RWPE2 (cell line): Measurements from ENCODE around the gene RGCC.

Experiments used
- ATAC-seq: fragments of 200-7000 bp; cut with Tn5 transposase; 3 replicates; pipeline ENCODE4 v1.9.1; 2021; ENCODE audit warnings: low read depth
- DNase-seq: peaks from one replicate; pipeline ENCODE4 v3.0.0-alpha.2; 2020; ENCODE audit warnings: low spot score
- H3K27ac ChIP-seq: fragments of 450-650 bp; 2 replicates; pipeline ENCODE4 v1.5.1; 2017; ENCODE audit warnings: mild to moderate bottlenecking; ENCODE audit not compliant: poor library complexity, severe bottlenecking
- H3K27me3 ChIP-seq: fragments of 250-450 bp; sonication (Bioruptor Pico); 2 replicates; pipeline ENCODE4 v1.5.1; 2021; ENCODE audit warnings: mild to moderate bottlenecking, moderate library complexity; ENCODE audit not compliant: insufficient read depth, poor library complexity, severe bottlenecking
- H3K36me3 ChIP-seq: fragments of 250-450 bp; sonication (Bioruptor Pico); 2 replicates; pipeline ENCODE4 v1.5.1; 2020; ENCODE audit warnings: low read depth, mild to moderate bottlenecking, moderate library complexity
- H3K4me1 ChIP-seq: fragments of 250-450 bp; sonication (Bioruptor Pico); 2 replicates; pipeline ENCODE4 v1.5.1; 2021; ENCODE audit warnings: mild to moderate bottlenecking, moderate library complexity; ENCODE audit not compliant: insufficient read depth, poor library complexity, severe bottlenecking
- H3K4me3 ChIP-seq: fragments of 250-450 bp; sonication (Bioruptor Pico); 2 replicates; pipeline ENCODE4 v1.5.1; 2021; ENCODE audit warnings: mild to moderate bottlenecking, moderate library complexity; ENCODE audit not compliant: severe bottlenecking
- H3K9me3 ChIP-seq: fragments of 250-450 bp; sonication (Bioruptor Pico); 2 replicates; pipeline ENCODE4 v1.5.1; 2021; ENCODE audit warnings: mild to moderate bottlenecking, moderate library complexity; ENCODE audit not compliant: severe bottlenecking
- CTCF ChIP-seq: fragments of 450-650 bp; IDR thresholded peaks from one replicate; pipeline ENCODE4 v1.5.1; 2017; ENCODE audit warnings: mild to moderate bottlenecking, moderate library complexity; ENCODE audit not compliant: poor library complexity, severe bottlenecking

Gene RGCC

GRCh38 chr13:41458187-41458760, 924 bp downstream of the RGCC start:
- H3K27me3 ChIP-seq: peaks cover 29% of the 10 kb centered on the region
- no peak for TF ChIP-seq CTCF
- ATAC-seq: peak; percentile 30
- H3K36me3 ChIP-seq: no peaks in the 10 kb centered on the region
- no peaks in the 10 kb centered on the region for H3K4me1 ChIP-seq
- DNase-seq: no peak
- H3K9me3 ChIP-seq: no peaks in the 10 kb centered on the region
- H3K27ac ChIP-seq: no peak overlapping the region
- H3K4me3 ChIP-seq: peak overlapping the region; percentile 31

GRCh38 chr13:41458761-41459431, 1.5 kb downstream of the RGCC start:
- TF ChIP-seq CTCF: peak; percentile 46
- ATAC-seq: peak; percentile 28; the same call in 1 of the 3 replicates

GRCh38 chr13:41459432-41460073, 2.2 kb downstream of the RGCC start:
- peaks cover 29% of the 10 kb centered on the region for H3K27me3 ChIP-seq
- H3K4me1 ChIP-seq: no peaks in the 10 kb centered on the region
- DNase-seq: no peak
- no peak for TF ChIP-seq CTCF
- no peak overlapping the region for H3K27ac ChIP-seq
- H3K36me3 ChIP-seq: no peaks in the 10 kb centered on the region
- no peak for ATAC-seq
- H3K9me3 ChIP-seq: no peaks in the 10 kb centered on the region
- no peak overlapping the region for H3K4me3 ChIP-seq

More at GRCh38 chr13:41458761-41459431, 1.5 kb downstream of the RGCC start:
- no peaks in the 10 kb centered on the region for H3K36me3 ChIP-seq
- H3K27me3 ChIP-seq: peaks cover 29% of the 10 kb centered on the region
- no peaks in the 10 kb centered on the region for H3K9me3 ChIP-seq
- no peak overlapping the region for H3K27ac ChIP-seq
- no peak for DNase-seq
- no peak overlapping the region for H3K4me3 ChIP-seq
- no peaks in the 10 kb centered on the region for H3K4me1 ChIP-seq

GRCh38 chr13:41460074-41460465, 2.7 kb downstream of the RGCC start:
- Histone ChIP-seq H3K27ac (no peak overlapping the region), H3K9me3 (no peaks in the 10 kb centered on the region), H3K4me1 (peaks cover 2% of the 10 kb centered on the region), H3K36me3 (no peaks in the 10 kb centered on the region), H3K27me3 (peaks cover 29% of the 10 kb centered on the region), H3K4me3 (no peak overlapping the region)
- DNase-seq: no peak
- no peak for TF ChIP-seq CTCF
- no peak for ATAC-seq
